HEK293T (cell line): Measurements from ENCODE around the gene QSOX2.

Source experiments
- ARNT ChIP-seq: fragments of 450-650 bp; IDR thresholded peaks from 2 replicates; pipeline ENCODE4 v1.6.1; 2017; ENCODE audit warnings: mild to moderate bottlenecking
- BHLHE40 ChIP-seq: fragments of 450-650 bp; IDR thresholded peaks from 2 replicates; pipeline ENCODE4 v1.6.1; 2016; ENCODE audit warnings: mild to moderate bottlenecking, moderate library complexity, borderline replicate concordance
- CTBP1 ChIP-seq: fragments of 450-650 bp; IDR thresholded peaks from 2 replicates; pipeline ENCODE4 v1.6.1; 2016; ENCODE audit warnings: borderline replicate concordance
- FOXA1 ChIP-seq: fragments of 450-650 bp; IDR thresholded peaks from 2 replicates; pipeline ENCODE4 v1.6.1; 2016; ENCODE audit warnings: mild to moderate bottlenecking
- FOXK2 ChIP-seq: fragments of 450-650 bp; IDR thresholded peaks from 2 replicates; pipeline ENCODE4 v1.6.1; 2016; ENCODE audit warnings: mild to moderate bottlenecking
- FOXM1 ChIP-seq: fragments of 450-650 bp; IDR thresholded peaks from 2 replicates; pipeline ENCODE4 v1.6.1; 2017; ENCODE audit warnings: mild to moderate bottlenecking, borderline replicate concordance
- HDGF ChIP-seq: fragments of 450-650 bp; IDR thresholded peaks from 2 replicates; pipeline ENCODE4 v1.6.1; 2017; ENCODE audit warnings: antibody characterized with exemption, borderline replicate concordance
- LEF1 ChIP-seq: fragments of 450-650 bp; IDR thresholded peaks from 2 replicates; pipeline ENCODE4 v1.6.1; 2017; ENCODE audit warnings: mild to moderate bottlenecking, borderline replicate concordance
- NFRKB ChIP-seq: fragments of 450-650 bp; IDR thresholded peaks from 2 replicates; pipeline ENCODE4 v1.6.1; 2016; ENCODE audit warnings: mild to moderate bottlenecking, moderate library complexity
- SP1 ChIP-seq: fragments of 450-650 bp; IDR thresholded peaks from 2 replicates; pipeline ENCODE4 v1.6.1; 2017
- SUZ12 ChIP-seq: fragments of 450-650 bp; IDR thresholded peaks from 2 replicates; pipeline ENCODE4 v1.6.1; 2016; ENCODE audit warnings: mild to moderate bottlenecking
- TARDBP ChIP-seq: fragments of 450-650 bp; IDR thresholded peaks from 2 replicates; pipeline ENCODE4 v1.6.1; 2016
- ZNF384 ChIP-seq: fragments of 450-650 bp; IDR thresholded peaks from 2 replicates; pipeline ENCODE4 v1.6.1; 2016

- no peak for TF ChIP-seq ZNF384
- TF ChIP-seq SUZ12 = no peak
- no peak for TF ChIP-seq SP1
- TF ChIP-seq NFRKB = no peak
- TF ChIP-seq FOXA1 = no peak
- no peak for TF ChIP-seq ARNT
- TF ChIP-seq BHLHE40 = no peak
- no peak for TF ChIP-seq LEF1
- TF ChIP-seq FOXK2 = no peak
- TF ChIP-seq CTBP1 = no peak
- no peak for TF ChIP-seq HDGF
- TF ChIP-seq FOXM1 = no peak
- no peak for TF ChIP-seq TARDBP
Observed at GRCh38 chr9:136225366-136225747, 20.3 kb downstream of the QSOX2 start.
